SK-N-SH (cell line): Measurements from ENCODE around the gene AGBL1. TPM values are rescaled to one million over a fixed set of nuclear protein-coding genes. Genes with fewer than 3 reads are reported as not detected.

Experiments
- CTCF ChIA-PET: fragments of 300-600, 350-600 bp; formaldehyde crosslinking; extraction: SDS; loops from one replicate; lab custom pipeline; 2021; lab: Yijun Ruan, JAX
- POLR2A ChIA-PET: fragments of 350-600 bp; sonication (Branson Sonifier 250); formaldehyde crosslinking; extraction: SDS; loops from one replicate; lab custom pipeline; 2020; ENCODE audit warnings: antibody characterized with exemption, inconsistent platforms; lab: Yijun Ruan, JAX
- DNase-seq: peaks from one replicate; pipeline ENCODE4 v3.0.0; 2012
- H2AFZ ChIP-seq: fragments of 200-600 bp; sonication (generic); 2 replicates; pipeline ENCODE4 v1.8.1; 2016; ENCODE audit warnings: antibody characterized with exemption, mild to moderate bottlenecking, low read depth
- H3F3A ChIP-seq: fragments of 200-600 bp; sonication (generic); replicated peaks from 2 replicates; pipeline ENCODE3; 2016; ENCODE audit warnings: antibody characterized with exemption, mild to moderate bottlenecking; ENCODE audit not compliant: insufficient read depth
- H3K27ac ChIP-seq, 2 experiments: fragments of 200-500 bp in 1 of 2; fragments of 200-600 bp in 1 of 2; sonication (Bioruptor generic) in 1 of 2; sonication (generic), shearing (Covaris generic) in 1 of 2; 2 replicates each; pipeline versions ENCODE4 v1.5.1 to v1.6.1; 2014 to 2016; ENCODE audit warnings: low read depth in 2 of 2, inconsistent platforms in 1 of 2, low read length in 1 of 2, mild to moderate bottlenecking in 1 of 2, mixed read lengths in 1 of 2
- H3K27me3 ChIP-seq: fragments of 200-600 bp; sonication (generic), shearing (Covaris generic); 2 replicates; pipeline ENCODE4 v1.6.1; 2016; ENCODE audit warnings: mixed run types; ENCODE audit not compliant: insufficient read depth
- H3K36me3 ChIP-seq, 2 experiments: fragments of 200-500 bp in 1 of 2; fragments of 200-600 bp in 1 of 2; sonication (Bioruptor generic) in 1 of 2; sonication (generic) in 1 of 2; replicated peaks in 1 of 2; 2 replicates each; pipeline versions ENCODE3 to v1.5.1; 2014 to 2016; ENCODE audit warnings: low read length in 1 of 2, mild to moderate bottlenecking in 1 of 2; ENCODE audit not compliant: insufficient read depth in 2 of 2, control insufficient read depth in 1 of 2
- H3K4me1 ChIP-seq, 2 experiments: fragments of 200-500 bp in 1 of 2; fragments of 200-600 bp in 1 of 2; sonication (Bioruptor generic) in 1 of 2; sonication (generic), shearing (Covaris generic) in 1 of 2; 2 replicates each; pipeline versions ENCODE4 v1.5.1 to v1.6.1; 2014 to 2016; ENCODE audit warnings: low read depth in 1 of 2, low read length in 1 of 2, mixed run types in 1 of 2; ENCODE audit not compliant: insufficient read depth in 2 of 2, control insufficient read depth in 1 of 2
- H3K4me2 ChIP-seq: fragments of 200-600 bp; sonication (generic), shearing (Covaris generic); 2 replicates; pipeline ENCODE4 v1.6.1; 2017; ENCODE audit warnings: mixed run types
- H3K4me3 ChIP-seq, 2 experiments: fragments of 200-500 bp in 1 of 2; fragments of 200-600 bp in 1 of 2; sonication (Bioruptor generic) in 1 of 2; sonication (generic), shearing (Covaris generic) in 1 of 2; 2 replicates each; pipeline versions ENCODE4 v1.5.1 to v1.8.1; 2014 to 2016; ENCODE audit warnings: low read depth in 2 of 2, inconsistent platforms in 1 of 2, low read length in 1 of 2, mild to moderate bottlenecking in 1 of 2, mixed read lengths in 1 of 2, moderate library complexity in 1 of 2
- H3K79me2 ChIP-seq: fragments of 200-600 bp; sonication (generic); 2 replicates; pipeline ENCODE4 v1.8.1; 2017; ENCODE audit warnings: mild to moderate bottlenecking; ENCODE audit not compliant: insufficient read depth
- H3K9ac ChIP-seq: fragments of 200-600 bp; sonication (generic); 2 replicates; pipeline ENCODE4 v1.6.1; 2017; ENCODE audit warnings: mixed run types
- H3K9me2 ChIP-seq: fragments of 200-600 bp; sonication (generic); 2 replicates; pipeline ENCODE4 v1.6.1; 2017; ENCODE audit warnings: mixed run types
- H3K9me3 ChIP-seq: fragments of 200-600 bp; sonication (generic); 2 replicates; pipeline ENCODE4 v1.6.1; 2017; ENCODE audit warnings: mixed run types, mild to moderate bottlenecking, moderate library complexity
- H4K20me1 ChIP-seq: fragments of 200-600 bp; sonication (generic); 2 replicates; pipeline ENCODE4 v1.6.1; 2017; ENCODE audit warnings: mild to moderate bottlenecking, mixed run types; ENCODE audit not compliant: insufficient read depth
- ELF1 ChIP-seq: IDR thresholded peaks from 2 replicates; pipeline ENCODE4 v1.4.0; 2012
- EP300 ChIP-seq, 2 experiments: IDR thresholded peaks; 2 replicates each; pipeline versions ENCODE4 v1.4.0 to v1.6.1; 2012; ENCODE audit warnings: borderline replicate concordance in 1 of 2, low read depth in 1 of 2, low read length in 1 of 2
- EZH2phosphoT487 ChIP-seq: fragments of 200-600 bp; sonication (generic); IDR thresholded peaks from 2 replicates; pipeline ENCODE4 v1.6.1; 2017; ENCODE audit warnings: low read depth, mixed run types, mild to moderate bottlenecking, antibody characterized with exemption, moderate library complexity, borderline replicate concordance
- FOSL2 ChIP-seq: IDR thresholded peaks from 2 replicates; pipeline ENCODE4 v1.4.0; 2012; ENCODE audit warnings: low read depth, mild to moderate bottlenecking, moderate library complexity, borderline replicate concordance
- FOXJ3 ChIP-seq: sonication (generic); formaldehyde crosslinking; IDR thresholded peaks from 2 replicates; pipeline ENCODE4 v1.5.1; 2020; ENCODE audit warnings: mild to moderate bottlenecking, missing genetic modification reagents
- GABPA ChIP-seq: IDR thresholded peaks from 2 replicates; pipeline ENCODE4 v1.4.0; 2012; ENCODE audit warnings: low read depth, mild to moderate bottlenecking
- JUND ChIP-seq: IDR thresholded peaks from 2 replicates; pipeline ENCODE4 v1.4.0; 2012
- NRF1 ChIP-seq: IDR thresholded peaks from 2 replicates; pipeline ENCODE4 v1.6.1; 2012; ENCODE audit warnings: low read depth, mild to moderate bottlenecking, low read length
- POLR2AphosphoS5 ChIP-seq: IDR thresholded peaks from 2 replicates; pipeline ENCODE4 v1.6.1; 2012; ENCODE audit warnings: low read depth, low read length
- RCOR1 ChIP-seq: fragments of 150-350 bp; IDR thresholded peaks from 2 replicates; pipeline ENCODE4 v1.6.1; 2017; ENCODE audit warnings: antibody characterized with exemption, low read length
- RFX5 ChIP-seq: IDR thresholded peaks from 2 replicates; pipeline ENCODE4 v1.6.1; 2012; ENCODE audit warnings: mild to moderate bottlenecking, improper control_type of control experiment, low read length
- TAF1 ChIP-seq: IDR thresholded peaks from 2 replicates; pipeline ENCODE4 v1.6.1; 2012; ENCODE audit warnings: low read depth, mild to moderate bottlenecking, low read length, moderate library complexity, borderline replicate concordance
- TCF12 ChIP-seq: IDR thresholded peaks from 2 replicates; pipeline ENCODE4 v1.4.0; 2012
- YY1 ChIP-seq: IDR thresholded peaks from 2 replicates; pipeline ENCODE4 v1.4.0; 2012; ENCODE audit warnings: low read depth, mild to moderate bottlenecking
- WGBS: methylation state at CpG from one replicate; pipeline ENCODE4 v1.1.6; 2017; ENCODE audit warnings: low lambda C conversion rate; 5-methylcytosine and 5-hydroxymethylcytosine counted together
- polyA plus RNA-seq, 3 experiments: library from polyadenylated mRNA; depleted of rRNA; stranded (reverse); fragments of >200 nt; gene quantifications; 2 replicates each; pipeline ENCODE4 v1.2.3, GENCODE V29; 2012
- TF ChIP-seq, protein P1 (sequence below): IDR thresholded peaks from 2 replicates; pipeline ENCODE4 v1.4.0; 2012; ENCODE audit warnings: low read depth, borderline replicate concordance
- TF ChIP-seq, protein P2 (sequence below): fragments of 150-350 bp; IDR thresholded peaks from 2 replicates; pipeline ENCODE4 v1.6.1; 2016; ENCODE audit warnings: mild to moderate bottlenecking, low read depth, low read length
- TF ChIP-seq, protein P3 (sequence below): fragments of 150-350 bp; IDR thresholded peaks from 2 replicates; pipeline ENCODE4 v1.6.1; 2017; ENCODE audit warnings: antibody characterized with exemption, low read length, low read depth, borderline replicate concordance

Gene AGBL1
- polyA plus RNA-seq, 1 of the 3 experiments (the other 2 are of a cell fraction): not detected

- H3K27ac ChIP-seq: no peak overlapping the region
- no peak for TF ChIP-seq EZH2phosphoT487
- no peak for TF ChIP-seq JUND
- no peak for TF ChIP-seq NRF1
- H3K9ac ChIP-seq: no peak overlapping the region
- no peak overlapping the region for H3K4me2 ChIP-seq
- H3K4me3 ChIP-seq: no peak overlapping the region
- ChIA-PET CTCF (no interaction called here), POLR2A (no interaction called here)
- DNase-seq: no peak
- no peaks in the 10 kb centered on the region for H3K36me3 ChIP-seq
- no peaks in the 10 kb centered on the region for H3K27me3 ChIP-seq
- H3K79me2 ChIP-seq: no peaks in the 10 kb centered on the region
- H4K20me1 ChIP-seq: no peaks in the 10 kb centered on the region
- H2AFZ ChIP-seq: no peak overlapping the region
- H3F3A ChIP-seq: no peaks in the 10 kb centered on the region
- no peaks in the 10 kb centered on the region for H3K9me3 ChIP-seq
- WGBS: 34% methylated on average over 3 of the region's 3 CpGs
- no peaks in the 10 kb centered on the region for H3K9me2 ChIP-seq
- H3K4me1 ChIP-seq: no peaks in the 10 kb centered on the region
Measured at GRCh38 chr15:86797135-86797534, 717.5 kb downstream of the AGBL1 start.

GRCh38 chr15:86799226-86799625 lies 719.6 kb downstream of the AGBL1 start:
- H3F3A ChIP-seq: no peaks in the 10 kb centered on the region
- no peaks in the 10 kb centered on the region for H4K20me1 ChIP-seq
- H3K27ac ChIP-seq: no peak overlapping the region
- ChIA-PET CTCF (interaction anchor here (0.7 kb wide), 1 partner anchor 717 kb away, joined by 3 read pairs; no protein-coding TSS in a partner anchor), POLR2A (no interaction called here)
- H3K4me3 ChIP-seq: no peak overlapping the region
- no peaks in the 10 kb centered on the region for H3K36me3 ChIP-seq
- no peaks in the 10 kb centered on the region for H3K4me1 ChIP-seq
- no peak for TF ChIP-seq RFX5
- TF ChIP-seq TAF1: no peak
- no peak for TF ChIP-seq FOSL2
- TF ChIP-seq GABPA: no peak
- TF ChIP-seq, protein P1, sequence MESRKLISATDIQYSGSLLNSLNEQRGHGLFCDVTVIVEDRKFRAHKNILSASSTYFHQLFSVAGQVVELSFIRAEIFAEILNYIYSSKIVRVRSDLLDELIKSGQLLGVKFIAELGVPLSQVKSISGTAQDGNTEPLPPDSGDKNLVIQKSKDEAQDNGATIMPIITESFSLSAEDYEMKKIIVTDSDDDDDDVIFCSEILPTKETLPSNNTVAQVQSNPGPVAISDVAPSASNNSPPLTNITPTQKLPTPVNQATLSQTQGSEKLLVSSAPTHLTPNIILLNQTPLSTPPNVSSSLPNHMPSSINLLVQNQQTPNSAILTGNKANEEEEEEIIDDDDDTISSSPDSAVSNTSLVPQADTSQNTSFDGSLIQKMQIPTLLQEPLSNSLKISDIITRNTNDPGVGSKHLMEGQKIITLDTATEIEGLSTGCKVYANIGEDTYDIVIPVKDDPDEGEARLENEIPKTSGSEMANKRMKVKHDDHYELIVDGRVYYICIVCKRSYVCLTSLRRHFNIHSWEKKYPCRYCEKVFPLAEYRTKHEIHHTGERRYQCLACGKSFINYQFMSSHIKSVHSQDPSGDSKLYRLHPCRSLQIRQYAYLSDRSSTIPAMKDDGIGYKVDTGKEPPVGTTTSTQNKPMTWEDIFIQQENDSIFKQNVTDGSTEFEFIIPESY: no peak
- TF ChIP-seq JUND: no peak
- no peaks in the 10 kb centered on the region for H3K9me3 ChIP-seq
- no peaks in the 10 kb centered on the region for H3K27me3 ChIP-seq
- no peaks in the 10 kb centered on the region for H3K9me2 ChIP-seq
- no peak overlapping the region for H3K9ac ChIP-seq
- H3K79me2 ChIP-seq: no peaks in the 10 kb centered on the region
- 52% methylated on average over 3 of the region's 3 CpGs for WGBS
- no peak for DNase-seq
- H3K4me2 ChIP-seq: no peak overlapping the region
- H2AFZ ChIP-seq: no peak overlapping the region

- no peaks in the 10 kb centered on the region for H3K27me3 ChIP-seq
- H3K9ac ChIP-seq: no peak overlapping the region
- H3K36me3 ChIP-seq: no peaks in the 10 kb centered on the region
- no peaks in the 10 kb centered on the region for H3F3A ChIP-seq
- H2AFZ ChIP-seq: no peak overlapping the region
- ChIA-PET CTCF (interaction anchor here (0.8 kb wide), 1 partner anchor 30 kb away, joined by 3 read pairs; no protein-coding TSS in a partner anchor), POLR2A (no interaction called here)
- DNase-seq: no peak
- H4K20me1 ChIP-seq: no peaks in the 10 kb centered on the region
- H3K27ac ChIP-seq: no peak overlapping the region
- H3K79me2 ChIP-seq: no peaks in the 10 kb centered on the region
- H3K9me2 ChIP-seq: no peaks in the 10 kb centered on the region
- H3K4me2 ChIP-seq: no peak overlapping the region
- no peaks in the 10 kb centered on the region for H3K9me3 ChIP-seq
- no peaks in the 10 kb centered on the region for H3K4me1 ChIP-seq
- no peak overlapping the region for H3K4me3 ChIP-seq
- WGBS: 49% methylated on average over 3 of the region's 3 CpGs
- TF ChIP-seq, protein P1: no peak
- no peak for TF ChIP-seq TCF12
- TF ChIP-seq YY1: no peak
- TF ChIP-seq, protein P2, sequence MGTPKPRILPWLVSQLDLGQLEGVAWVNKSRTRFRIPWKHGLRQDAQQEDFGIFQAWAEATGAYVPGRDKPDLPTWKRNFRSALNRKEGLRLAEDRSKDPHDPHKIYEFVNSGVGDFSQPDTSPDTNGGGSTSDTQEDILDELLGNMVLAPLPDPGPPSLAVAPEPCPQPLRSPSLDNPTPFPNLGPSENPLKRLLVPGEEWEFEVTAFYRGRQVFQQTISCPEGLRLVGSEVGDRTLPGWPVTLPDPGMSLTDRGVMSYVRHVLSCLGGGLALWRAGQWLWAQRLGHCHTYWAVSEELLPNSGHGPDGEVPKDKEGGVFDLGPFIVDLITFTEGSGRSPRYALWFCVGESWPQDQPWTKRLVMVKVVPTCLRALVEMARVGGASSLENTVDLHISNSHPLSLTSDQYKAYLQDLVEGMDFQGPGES: no peak
- TF ChIP-seq TAF1: no peak
- no peak for TF ChIP-seq NRF1
- TF ChIP-seq, protein P3, sequence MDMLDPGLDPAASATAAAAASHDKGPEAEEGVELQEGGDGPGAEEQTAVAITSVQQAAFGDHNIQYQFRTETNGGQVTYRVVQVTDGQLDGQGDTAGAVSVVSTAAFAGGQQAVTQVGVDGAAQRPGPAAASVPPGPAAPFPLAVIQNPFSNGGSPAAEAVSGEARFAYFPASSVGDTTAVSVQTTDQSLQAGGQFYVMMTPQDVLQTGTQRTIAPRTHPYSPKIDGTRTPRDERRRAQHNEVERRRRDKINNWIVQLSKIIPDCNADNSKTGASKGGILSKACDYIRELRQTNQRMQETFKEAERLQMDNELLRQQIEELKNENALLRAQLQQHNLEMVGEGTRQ: no peak
- no peak for TF ChIP-seq POLR2AphosphoS5
- TF ChIP-seq ELF1: no peak
- no peak for TF ChIP-seq FOXJ3
- no peak for TF ChIP-seq EP300 (IDR thresholded peaks at IDR 0.05; ENCODE audit: borderline replicate concordance in 1 of 2, low read depth in 1 of 2, low read length in 1 of 2)
- TF ChIP-seq RCOR1: no peak
Measured at GRCh38 chr15:86802244-86802643, 722.6 kb downstream of the AGBL1 start.
